GM18873 (cell line): Measurements from ENCODE around the gene CHDH.

Source experiments
- ATAC-seq: cut with Tn5 transposase; IDR thresholded peaks from one replicate; pipeline ENCODE4 v1.9.1; 2021; ENCODE audit warnings: mild to moderate bottlenecking, moderate library complexity, moderate number of reproducible peaks; ENCODE audit not compliant: unreplicated experiment, low FRiP score

CHDH gene

GRCh38 chr3:53858096-53858741, 12.0 kb upstream of the CHDH start:
- ATAC-seq: no peak

- no peak for ATAC-seq
Measured at GRCh38 chr3:53856964-53857363, 10.7 kb upstream of the CHDH start.

DNA sequence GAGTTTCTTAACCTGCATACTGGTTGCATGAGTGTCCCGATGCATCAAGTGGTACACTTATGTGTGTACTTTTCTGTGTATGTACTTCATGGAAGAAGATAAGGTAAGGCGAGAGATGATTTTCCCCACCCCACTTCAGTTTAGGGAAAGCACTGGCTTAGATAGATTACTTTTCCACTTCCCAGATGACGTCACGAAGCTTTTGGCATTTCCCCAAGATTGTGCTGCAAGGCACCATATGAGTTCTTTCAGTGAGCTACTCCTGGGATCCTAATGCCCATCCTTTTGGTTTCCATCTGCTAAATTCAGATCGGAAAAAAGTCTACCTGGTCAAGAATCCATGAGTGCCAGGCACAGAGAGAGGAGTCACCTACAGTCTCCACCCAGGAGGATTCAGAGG, 4.7 kb upstream of the CHDH start:
- ATAC-seq: no peak

GRCh38 chr3:53849916-53850315, 3.7 kb upstream of the CHDH start:
- no peak for ATAC-seq

DNA sequence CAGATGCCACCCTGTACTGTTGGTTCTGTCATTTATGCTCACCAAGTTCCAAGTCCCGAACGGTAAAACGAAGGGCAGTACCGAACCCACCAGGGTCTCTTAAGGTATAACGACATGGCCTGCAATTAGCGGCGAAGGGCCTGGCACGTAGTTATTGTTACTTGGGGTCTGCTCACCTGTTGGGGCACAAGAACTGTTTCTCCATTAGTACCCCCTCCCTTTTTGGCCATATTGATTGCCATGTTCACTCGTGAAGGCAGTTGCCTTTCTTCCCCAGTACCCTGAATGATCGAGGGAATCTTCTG, 584 bp upstream of the CHDH start:
- ATAC-seq: no peak

DNA sequence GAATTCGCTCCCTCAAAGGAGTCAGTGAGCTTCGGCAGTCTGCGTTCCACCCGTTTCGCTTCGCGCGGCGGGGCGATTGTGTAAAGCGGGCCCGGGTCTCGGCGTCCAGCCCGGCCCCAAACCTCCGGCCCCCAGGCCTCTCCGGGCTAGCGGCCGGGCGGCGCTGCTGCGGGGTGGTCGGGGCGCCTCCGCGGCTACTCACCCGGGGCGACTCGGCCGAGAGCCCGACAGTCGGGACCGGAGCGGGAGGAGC, 412 bp downstream of the CHDH start:
- ATAC-seq: no peak

GRCh38 chr3:53845103-53845880, 927 bp downstream of the CHDH start:
- no peak for ATAC-seq

DNA sequence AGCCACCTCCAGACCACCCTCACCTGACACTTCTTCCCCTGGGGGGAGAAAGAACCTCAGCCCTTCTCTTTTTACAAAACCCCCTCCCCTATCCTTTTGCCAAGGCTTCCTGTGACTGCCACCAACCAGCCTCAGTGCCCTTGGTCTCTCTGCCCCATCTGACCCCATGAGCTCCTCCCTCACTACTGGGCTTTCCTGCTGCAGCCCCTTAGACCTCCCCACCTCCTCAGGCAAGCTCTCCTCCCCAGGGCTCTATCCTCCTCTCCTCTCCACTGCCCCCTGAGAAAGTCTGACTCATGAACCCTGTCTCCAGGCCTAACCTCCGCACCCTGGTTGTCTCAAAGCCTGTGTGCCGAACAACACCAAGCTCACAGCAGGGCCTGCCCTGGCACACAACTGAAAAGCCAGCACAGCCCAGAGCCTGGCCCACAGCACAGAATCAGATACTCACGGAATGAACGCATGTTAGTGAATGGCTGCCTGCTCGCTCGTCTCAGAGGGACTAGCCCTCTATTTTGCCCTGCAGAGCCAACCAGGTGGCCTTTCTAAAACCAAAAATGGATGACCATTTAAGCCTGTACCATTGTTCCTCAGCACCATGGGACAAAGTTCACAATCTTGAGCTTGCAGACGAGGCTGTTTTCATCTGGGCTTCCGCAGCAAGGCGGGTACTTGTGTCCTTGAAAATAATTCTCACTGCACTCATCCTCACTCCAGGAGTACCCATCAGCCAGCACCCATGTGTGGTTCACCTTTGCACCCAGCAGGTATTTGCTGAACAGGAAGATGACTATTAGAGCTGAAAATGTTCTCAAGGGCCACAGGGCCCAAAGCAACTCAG, 1.7 kb downstream of the CHDH start:
- no peak for ATAC-seq

GRCh38 chr3:53843195-53844177, 2.7 kb downstream of the CHDH start:
- no peak for ATAC-seq

- ATAC-seq: no peak
Measured at GRCh38 chr3:53842436-53843194, 3.6 kb downstream of the CHDH start.

DNA sequence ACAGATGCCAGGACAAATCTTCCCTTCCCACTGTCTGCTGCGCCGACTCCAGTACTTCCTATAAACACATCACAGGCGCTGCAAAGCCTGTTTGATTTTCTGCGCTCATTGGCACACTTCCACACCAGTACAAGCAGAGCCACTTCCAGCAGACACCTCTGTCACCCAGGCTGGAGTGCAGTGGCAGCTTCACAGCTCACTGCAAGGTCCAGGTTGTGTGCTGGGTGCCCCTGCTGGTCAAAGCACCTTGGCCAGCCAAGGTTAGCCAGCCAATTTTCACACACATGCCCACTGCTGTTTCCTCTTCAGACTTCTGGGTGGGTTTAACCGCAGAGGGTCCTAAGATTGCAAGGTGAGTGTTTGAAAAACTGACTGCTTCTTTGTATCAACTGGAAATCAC, 4.9 kb downstream of the CHDH start:
- no peak for ATAC-seq

GRCh38 chr3:53837331-53837730, 8.9 kb downstream of the CHDH start:
- ATAC-seq: no peak

DNA sequence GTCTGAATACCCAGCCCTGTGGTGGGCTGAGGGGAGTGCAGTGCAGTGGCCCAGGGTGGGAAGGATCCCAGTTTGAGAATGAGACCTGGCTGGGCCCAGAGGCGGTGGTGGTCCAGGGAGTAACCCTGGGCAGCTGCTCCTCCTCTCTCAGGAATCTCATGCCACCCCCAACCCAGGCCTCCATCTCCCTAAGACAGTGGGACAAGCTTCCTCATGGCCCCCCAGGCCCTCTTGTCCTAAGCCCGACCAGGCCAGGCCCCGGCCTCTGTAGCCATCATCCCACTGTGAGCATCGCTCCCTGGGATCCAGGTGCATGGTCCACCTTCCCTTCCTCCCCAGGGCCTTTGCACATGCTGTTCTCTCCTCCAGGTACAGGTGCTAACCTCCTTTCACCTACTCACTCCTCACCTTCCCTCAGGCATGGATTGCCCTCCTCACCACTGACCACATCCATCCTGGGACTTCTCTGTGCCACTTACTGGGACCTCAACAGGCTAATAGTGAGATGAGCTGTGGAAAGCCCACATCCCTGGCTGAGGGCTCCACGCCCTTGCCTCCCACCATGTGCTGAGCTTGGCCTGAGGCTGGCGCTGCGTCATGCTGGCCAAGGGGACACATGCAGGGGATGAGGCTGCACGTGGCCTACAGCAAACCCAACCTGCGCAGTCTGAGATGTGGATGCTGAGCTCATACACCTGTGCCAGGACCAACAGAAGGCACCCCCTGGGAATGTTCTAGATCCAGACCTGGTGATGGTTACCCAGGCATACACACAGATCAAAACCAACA, 9.9 kb downstream of the CHDH start:
- no peak for ATAC-seq

DNA sequence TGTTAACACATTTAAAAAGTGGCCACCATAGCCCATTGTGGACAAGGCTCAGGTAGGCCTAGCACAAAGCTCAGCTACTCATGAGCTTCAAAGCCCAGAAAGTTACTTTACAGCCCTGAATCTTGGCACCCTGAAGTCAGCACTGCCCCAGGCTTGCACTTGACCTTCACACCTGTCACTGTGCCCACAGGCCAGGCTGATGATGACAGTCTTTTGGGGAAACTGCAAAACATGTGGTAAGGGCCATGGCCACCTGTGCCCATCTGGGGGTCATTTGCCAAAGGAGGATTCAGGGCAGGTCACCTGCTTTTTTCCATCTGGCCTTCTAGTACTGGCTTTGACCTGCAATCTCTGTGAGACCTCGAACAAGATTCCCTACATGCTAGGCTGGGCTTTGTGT, 11.0 kb downstream of the CHDH start:
- ATAC-seq: no peak

- no peak for ATAC-seq
Measured at GRCh38 chr3:53834429-53835095, 11.7 kb downstream of the CHDH start.

GRCh38 chr3:53833700-53834099, 12.5 kb downstream of the CHDH start:
- no peak for ATAC-seq

- no peak for ATAC-seq
Measured at GRCh38 chr3:53833053-53833645, 13.1 kb downstream of the CHDH start.

- ATAC-seq: no peak
Measured at GRCh38 chr3:53830944-53831343, 15.3 kb downstream of the CHDH start.
